ENCODE results near the gene RFTN1. TPM values are rescaled to one million over a fixed set of nuclear protein-coding genes. Genes with fewer than 3 reads are reported as not detected.

Gene RFTN1
- total and polyA plus RNA-seq, 9 of the 15 experiments (the other 6 are each of a cell fraction or from before 2014, with no cell fraction given) = 0.08 to 0.51 (median 0.11) TPM; not detected in 6

DNA sequence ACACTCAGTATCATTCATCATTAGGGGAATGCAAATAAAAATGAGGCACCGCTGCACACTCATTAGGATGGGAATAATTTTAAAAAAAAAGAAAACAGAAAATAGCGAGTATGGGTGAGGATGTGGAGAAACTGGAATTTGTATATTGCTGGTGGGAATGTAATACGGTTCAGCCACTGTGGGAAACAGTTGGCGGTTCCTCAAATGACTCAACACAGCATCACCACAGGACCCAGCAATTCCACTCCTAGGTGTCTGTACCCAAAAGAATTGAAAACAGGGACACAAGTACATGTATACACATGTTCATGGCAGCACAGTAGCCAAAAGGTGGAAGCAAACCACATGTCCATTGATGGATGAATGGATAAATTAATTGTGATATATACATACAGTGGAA lies 35.2 kb upstream of the RFTN1 start:
- H3K9me3 ChIP-seq (replicated peaks; ENCODE audit: control insufficient read depth, insufficient read depth, low read depth, low read length) = no peaks in the 10 kb centered on the region
- H3K27ac ChIP-seq (ENCODE audit: extremely low read depth, low read depth, low read length) = no peak overlapping the region
- no peak overlapping the region for H3K9ac ChIP-seq (ENCODE audit: insufficient read depth in 1 of 2, low read depth in 2 of 2, low read length in 2 of 2)
- ChIA-PET CTCF (ENCODE audit: low intra/inter-chr PET ratio) (interaction anchor here (1.7 kb wide), 1 partner anchor 259 kb away, joined by 7 read pairs; no protein-coding TSS in a partner anchor), POLR2A (no interaction called here)
- H3K4me1 ChIP-seq (replicated peaks in 1 of 2; ENCODE audit: control insufficient read depth in 2 of 2, insufficient read depth in 2 of 2, low read length in 2 of 2) = peaks cover 4 to 25% of the 10 kb centered on the region in 2 experiments; a peak in 4 of 5 replicates
- intact Hi-C loops (cut with micrococcal nuclease) = loop anchor here (10.0 kb wide), 1 partner anchor 914 kb away; no protein-coding TSS in a partner anchor
- H3K9me1 ChIP-seq (ENCODE audit: control insufficient read depth, insufficient read depth, low read length) = no peaks in the 10 kb centered on the region
- 65% methylated on average over 4 of the region's 4 CpGs for WGBS (ENCODE audit: insufficient coverage, low coverage, missing lambda C conversion rate)
- DNase-seq (ENCODE audit: extremely low read depth in 1 of 4, low spot score in 3 of 4) (no peak), ATAC-seq (no peak), FAIRE-seq (no peak)
- no peaks in the 10 kb centered on the region for H3K36me3 ChIP-seq (ENCODE audit: control insufficient read depth, insufficient read depth, low read length)
- no peaks in the 10 kb centered on the region; a peak in 1 of 5 replicates for H3K27me3 ChIP-seq (ENCODE audit: control insufficient read depth in 2 of 2, insufficient read depth in 2 of 2, low read length in 2 of 2)
- H3K4me2 ChIP-seq (ENCODE audit: insufficient read depth, low read length) = no peak overlapping the region
- H3K79me2 ChIP-seq (ENCODE audit: control insufficient read depth, insufficient read depth, low read length) = no peaks in the 10 kb centered on the region
- H3K4me3 ChIP-seq = no peak overlapping the region
- no TSS peak for BruUV-seq (replicated peaks)
- TF ChIP-seq RAD51 (IDR thresholded peaks at IDR 0.05; ENCODE audit: borderline replicate concordance, low read depth) (no peak), DDX20 (tag; IDR thresholded peaks at IDR 0.05; ENCODE audit: low read depth) (no peak), ZNF408 (CRISPR knock-in tag; IDR thresholded peaks at IDR 0.05; ENCODE audit: low read depth) (no peak), ETV5 (CRISPR knock-in tag; IDR thresholded peaks at IDR 0.05; ENCODE audit: low read depth) (no peak), ZNF277 (CRISPR knock-in tag; IDR thresholded peaks at IDR 0.05; ENCODE audit: borderline replicate concordance) (no peak), ZBTB2 (IDR thresholded peaks at IDR 0.05) (no peak), PRPF4 (IDR thresholded peaks at IDR 0.05; ENCODE audit: insufficient read depth, low read depth, low read length, poor library complexity, severe bottlenecking) (no peak), SMAD2 (IDR thresholded peaks at IDR 0.05; ENCODE audit: low read depth, low read length) (no peak), ZBTB43 (CRISPR knock-in tag; IDR thresholded peaks at IDR 0.05) (no peak), CHCHD3 (CRISPR knock-in tag; IDR thresholded peaks at IDR 0.05) (no peak)
- TF ChIP-seq, protein P1, sequence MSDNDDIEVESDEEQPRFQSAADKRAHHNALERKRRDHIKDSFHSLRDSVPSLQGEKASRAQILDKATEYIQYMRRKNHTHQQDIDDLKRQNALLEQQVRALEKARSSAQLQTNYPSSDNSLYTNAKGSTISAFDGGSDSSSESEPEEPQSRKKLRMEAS (CRISPR knock-in tag; IDR thresholded peaks at IDR 0.05) = no peak
- TF ChIP-seq, protein P2, sequence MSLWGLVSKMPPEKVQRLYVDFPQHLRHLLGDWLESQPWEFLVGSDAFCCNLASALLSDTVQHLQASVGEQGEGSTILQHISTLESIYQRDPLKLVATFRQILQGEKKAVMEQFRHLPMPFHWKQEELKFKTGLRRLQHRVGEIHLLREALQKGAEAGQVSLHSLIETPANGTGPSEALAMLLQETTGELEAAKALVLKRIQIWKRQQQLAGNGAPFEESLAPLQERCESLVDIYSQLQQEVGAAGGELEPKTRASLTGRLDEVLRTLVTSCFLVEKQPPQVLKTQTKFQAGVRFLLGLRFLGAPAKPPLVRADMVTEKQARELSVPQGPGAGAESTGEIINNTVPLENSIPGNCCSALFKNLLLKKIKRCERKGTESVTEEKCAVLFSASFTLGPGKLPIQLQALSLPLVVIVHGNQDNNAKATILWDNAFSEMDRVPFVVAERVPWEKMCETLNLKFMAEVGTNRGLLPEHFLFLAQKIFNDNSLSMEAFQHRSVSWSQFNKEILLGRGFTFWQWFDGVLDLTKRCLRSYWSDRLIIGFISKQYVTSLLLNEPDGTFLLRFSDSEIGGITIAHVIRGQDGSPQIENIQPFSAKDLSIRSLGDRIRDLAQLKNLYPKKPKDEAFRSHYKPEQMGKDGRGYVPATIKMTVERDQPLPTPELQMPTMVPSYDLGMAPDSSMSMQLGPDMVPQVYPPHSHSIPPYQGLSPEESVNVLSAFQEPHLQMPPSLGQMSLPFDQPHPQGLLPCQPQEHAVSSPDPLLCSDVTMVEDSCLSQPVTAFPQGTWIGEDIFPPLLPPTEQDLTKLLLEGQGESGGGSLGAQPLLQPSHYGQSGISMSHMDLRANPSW (CRISPR knock-in tag; IDR thresholded peaks at IDR 0.05) = no peak
- TF ChIP-seq, protein P3, sequence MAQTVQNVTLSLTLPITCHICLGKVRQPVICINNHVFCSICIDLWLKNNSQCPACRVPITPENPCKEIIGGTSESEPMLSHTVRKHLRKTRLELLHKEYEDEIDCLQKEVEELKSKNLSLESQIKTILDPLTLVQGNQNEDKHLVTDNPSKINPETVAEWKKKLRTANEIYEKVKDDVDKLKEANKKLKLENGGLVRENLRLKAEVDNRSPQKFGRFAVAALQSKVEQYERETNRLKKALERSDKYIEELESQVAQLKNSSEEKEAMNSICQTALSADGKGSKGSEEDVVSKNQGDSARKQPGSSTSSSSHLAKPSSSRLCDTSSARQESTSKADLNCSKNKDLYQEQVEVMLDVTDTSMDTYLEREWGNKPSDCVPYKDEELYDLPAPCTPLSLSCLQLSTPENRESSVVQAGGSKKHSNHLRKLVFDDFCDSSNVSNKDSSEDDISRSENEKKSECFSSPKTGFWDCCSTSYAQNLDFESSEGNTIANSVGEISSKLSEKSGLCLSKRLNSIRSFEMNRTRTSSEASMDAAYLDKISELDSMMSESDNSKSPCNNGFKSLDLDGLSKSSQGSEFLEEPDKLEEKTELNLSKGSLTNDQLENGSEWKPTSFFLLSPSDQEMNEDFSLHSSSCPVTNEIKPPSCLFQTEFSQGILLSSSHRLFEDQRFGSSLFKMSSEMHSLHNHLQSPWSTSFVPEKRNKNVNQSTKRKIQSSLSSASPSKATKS (CRISPR knock-in tag; IDR thresholded peaks at IDR 0.05) = no peak
- H4K20me1 ChIP-seq (replicated peaks; ENCODE audit: control insufficient read depth, insufficient read depth, low read length) = no peaks in the 10 kb centered on the region
- no peak overlapping the region for H2AFZ ChIP-seq (ENCODE audit: low read depth, low read length)
- in situ Hi-C loops (cut with MboI) = loop anchor here (25.0 kb wide), 2 partner anchors 911 to 1336 kb away; partner anchors contain the start of gene CAPN7
